Transverse colon (tissue), 4 donors: ENCODE data around the gene ISYNA1. TPM values are rescaled to one million over a fixed set of nuclear protein-coding genes. Genes with fewer than 3 reads are reported as not detected.

ENCODE experiments used
- DNase-seq: peaks from one replicate; pipeline ENCODE4 v3.0.0-alpha.2; 2019
- H3K27ac ChIP-seq, 4 donors: fragments of 200-600 bp; sonication (generic); 2 replicates each; pipeline ENCODE4 v1.5.1; 2016 to 2018; ENCODE audit warnings: inconsistent platforms in 4 of 4
- H3K27me3 ChIP-seq: fragments of 200-600 bp; sonication (generic); 2 replicates; pipeline ENCODE4 v1.5.1; 2017; ENCODE audit warnings: inconsistent platforms
- H3K36me3 ChIP-seq, 4 donors: fragments of 200-600 bp; sonication (generic); 2 replicates each; pipeline ENCODE4 v1.5.1; 2017 to 2019; ENCODE audit warnings: inconsistent platforms in 4 of 4
- H3K4me1 ChIP-seq, 4 donors: fragments of 200-600 bp; sonication (generic); 2 replicates each; pipeline ENCODE4 v1.5.1; 2017 to 2020; ENCODE audit warnings: inconsistent platforms in 4 of 4
- H3K4me3 ChIP-seq, 4 donors: fragments of 200-600 bp; sonication (generic); 1 replicate in 1 of 4; 2 replicates in 3 of 4; pipeline versions ENCODE4 v1.5.1 to v1.6.1; 2017 to 2019; ENCODE audit warnings: inconsistent platforms in 4 of 4
- H3K9me3 ChIP-seq, 2 donors: fragments of 200-600 bp; sonication (generic); 2 replicates each; pipeline ENCODE4 v1.5.1; 2017 to 2019; ENCODE audit warnings: inconsistent platforms in 2 of 2
- CTCF ChIP-seq, 5 experiments: fragments of 200-600 bp in 3 of 5; fragments of 450-650 bp in 2 of 5; sonication (generic) in 3 of 5; IDR thresholded peaks; 1 replicate in 2 of 5; 2 replicates in 3 of 5; pipeline ENCODE4 v1.5.1; 2016 to 2017; ENCODE audit warnings: antibody characterized with exemption in 5 of 5, inconsistent platforms in 3 of 5, mild to moderate bottlenecking in 2 of 5, moderate library complexity in 1 of 5
- EP300 ChIP-seq: sonication (generic); formaldehyde crosslinking; IDR thresholded peaks from one replicate; pipeline ENCODE4 v1.6.1; 2017; ENCODE audit warnings: antibody characterized with exemption, low read depth
- POLR2A ChIP-seq: fragments of 450-650 bp; IDR thresholded peaks from one replicate; pipeline ENCODE4 v1.6.1; 2016; ENCODE audit warnings: antibody characterized with exemption, mild to moderate bottlenecking, moderate library complexity
- POLR2AphosphoS5 ChIP-seq, 3 donors: sonication (generic); formaldehyde crosslinking; IDR thresholded peaks; one replicate each; pipeline ENCODE4 v1.6.1; 2016; ENCODE audit warnings: antibody characterized with exemption in 3 of 3
- WGBS, 2 donors: methylation state at CpG; one replicate each; pipeline ENCODE4 v1.1.5; 2018; ENCODE audit warnings: low coverage in 1 of 2; 5-methylcytosine and 5-hydroxymethylcytosine counted together
- in situ Hi-C, 4 donors: fragments of 200-750 bp; cut with MboI; loops; one replicate each; pipeline versions ENCODE4 v1.15.0 to v1.15.1; 2017; ENCODE audit warnings: low sequenced_read_pairs in 3 of 4, low pct_ligation_motif_present in 1 of 4, low pct_unique_long_range_greater_than_20kb in 1 of 4
- intact Hi-C: fragments of 100-400 bp; cut with DNase I; formaldehyde crosslinking; loops from one replicate; pipeline ENCODE4 v1.15.1; 2023; ENCODE audit warnings: low total_unique reads
- total RNA-seq, 4 donors: library from RNA; depleted of rRNA; stranded (reverse); fragments of >200 nt; gene quantifications; one replicate each; pipeline ENCODE4 v1.1.0, GENCODE V29; 2016

The ISYNA1 gene
- total RNA-seq, 4 donors from 2014 or later = 3.0 to 15.1 (median 8.8) TPM

- in situ Hi-C loops = loop anchor here in 1 of 4 donors (25.0 kb wide), 1 partner anchor 158 kb away; the partner anchor contains the start of gene IQCN
- H3K4me3 ChIP-seq = peak overlapping the region; percentile 60 to 89 (median 68)
- H3K4me1 ChIP-seq = peaks cover 40 to 78% (median 68%) of the 10 kb centered on the region in 4 donors
- H3K27me3 ChIP-seq = peaks cover 24% of the 10 kb centered on the region
- intact Hi-C loops = loop anchor here (10.0 kb wide), 2 partner anchors 155 to 215 kb away; partner anchors contain the start of gene RAB3A
- WGBS, 2 donors = 0 to 1% methylated on average over 7 to 54 of the region's 97 CpGs
- peak overlapping the region; percentile 87 to 92 (median 88) for H3K27ac ChIP-seq
- no peaks in the 10 kb centered on the region for H3K9me3 ChIP-seq
- no peak for TF ChIP-seq POLR2AphosphoS5 (IDR thresholded peaks at IDR 0.05)
- TF ChIP-seq EP300 = no peak
- no peak for TF ChIP-seq POLR2A
- TF ChIP-seq CTCF (IDR thresholded peaks at IDR 0.05) = no peak
- no peaks in the 10 kb centered on the region for H3K36me3 ChIP-seq
- DNase-seq = peak; percentile 65
Measured at GRCh38 chr19:18419699-18420460, 18.1 kb downstream of the ISYNA1 start.

GRCh38 chr19:18419195-18419698 is 18.7 kb downstream of the ISYNA1 start, which contains the start of gene SSBP4:
Gene SSBP4, plus strand, starts transcription at chr19:18419398. Its CDS starts 251 bp downstream, at chr19:18419649.
- Histone ChIP-seq H3K36me3 (no peaks in the 10 kb centered on the region), H3K4me1 (peaks cover 40 to 84% (median 71%) of the 10 kb centered on the region in 4 donors), H3K9me3 (no peaks in the 10 kb centered on the region), H3K27ac (peak within 1 kb of the TSS; percentile 87 to 92 (median 88)), H3K27me3 (peaks cover 24% of the 10 kb centered on the region), H3K4me3 (peak within 1 kb of the TSS; percentile 60 to 89 (median 68))
- in situ Hi-C loops (loop anchor here in 1 of 4 donors (25.0 kb wide), 1 partner anchor 157 kb away; the partner anchor contains the start of gene IQCN), intact Hi-C loops (loop anchor here (10.0 kb wide), 2 partner anchors 154 to 214 kb away; partner anchors contain the start of gene RAB3A)
- 1% methylated on average over 35 of the region's 80 CpGs; no CpG with 5 or more reads in 1 of the 2 donors for WGBS, 2 donors
- TF ChIP-seq POLR2A = no peak
- peak; percentile 11 to 31 (median 14) for TF ChIP-seq POLR2AphosphoS5 (IDR thresholded peaks at IDR 0.05)
- no peak for TF ChIP-seq EP300
- TF ChIP-seq CTCF (IDR thresholded peaks at IDR 0.05) = peak in 2 of 5 experiments; percentile 31 to 35
- DNase-seq = peak; percentile 75

GRCh38 chr19:18418483-18419194 is 19.3 kb downstream of the ISYNA1 start:
- DNase-seq = peak; percentile 46
- Histone ChIP-seq H3K36me3 (no peaks in the 10 kb centered on the region), H3K4me3 (peak overlapping the region; percentile 22 to 89 (median 68)), H3K9me3 (no peaks in the 10 kb centered on the region), H3K4me1 (peaks cover 40 to 83% (median 67%) of the 10 kb centered on the region in 4 donors), H3K27me3 (peaks cover 24% of the 10 kb centered on the region), H3K27ac (peak overlapping the region; percentile 87 to 92 (median 88))
- in situ Hi-C loops = loop anchor here in 1 of 4 donors (25.0 kb wide), 1 partner anchor 156 kb away; the partner anchor contains the start of gene IQCN
- no peak for TF ChIP-seq CTCF (IDR thresholded peaks at IDR 0.05)
- TF ChIP-seq POLR2A = peak; percentile 10
- WGBS, 2 donors = 14% methylated on average over 34 of the region's 39 CpGs; no CpG with 5 or more reads in 1 of the 2 donors
- intact Hi-C loops = loop anchor here (10.0 kb wide), 2 partner anchors 154 to 214 kb away; partner anchors contain the start of gene RAB3A
